GM10266 (cell line): Measurements from ENCODE around the gene DNM3.
"Not testable (repeated sequence)": the region's sequence is repeated elsewhere in the genome, so short reads cannot be mapped to it uniquely, and the experiment has no call there.

Experiments
- DNase-seq: peaks from one replicate; pipeline ENCODE4 v3.0.0; 2012; ENCODE audit errors: extremely low spot score
- CTCF ChIP-seq: IDR thresholded peaks from 2 replicates; pipeline ENCODE4 v1.5.1; 2012; ENCODE audit warnings: mild to moderate bottlenecking, low read depth; ENCODE audit not compliant: control insufficient read depth, insufficient read depth; ENCODE audit errors: missing control alignments

The DNM3 gene

GRCh38 chr1:172070055-172070454 lies 228.8 kb downstream of the DNM3 start:
- no peak for DNase-seq
- TF ChIP-seq CTCF = no peak

- TF ChIP-seq CTCF = no peak
- no peak for DNase-seq
Measured at GRCh38 chr1:172071746-172072145, 230.4 kb downstream of the DNM3 start.

- not testable (repeated sequence) for DNase-seq
Measured at GRCh38 chr1:172079859-172080258, 238.6 kb downstream of the DNM3 start.

- no peak for TF ChIP-seq CTCF
- no peak for DNase-seq
Measured at GRCh38 chr1:172083191-172083590, 241.9 kb downstream of the DNM3 start.

GRCh38 chr1:172084876-172085275 lies 243.6 kb downstream of the DNM3 start:
- DNase-seq = no peak
- no peak for TF ChIP-seq CTCF

GRCh38 chr1:172085317-172085716 lies 244.0 kb downstream of the DNM3 start:
- no peak for TF ChIP-seq CTCF
- no peak for DNase-seq

- TF ChIP-seq CTCF = no peak
- no peak for DNase-seq
Measured at GRCh38 chr1:172086137-172086536, 244.8 kb downstream of the DNM3 start.

- DNase-seq = no peak
- TF ChIP-seq CTCF = no peak
Measured at GRCh38 chr1:172088256-172088655, 247.0 kb downstream of the DNM3 start.
